HUES48 (cell line): Measurements from ENCODE around the gene CEP290.
"Not testable (repeated sequence)": the region's sequence is repeated elsewhere in the genome, so short reads cannot be mapped to it uniquely, and the experiment has no call there.

ENCODE experiments used
- H3K27ac ChIP-seq: one replicate; pipeline ENCODE4 v1.7.0; 2013; ENCODE audit warnings: low read depth, low read length, inconsistent platforms
- H3K27me3 ChIP-seq: 2 replicates; pipeline ENCODE4 v1.6.1; 2013; ENCODE audit warnings: mild to moderate bottlenecking, low read length; ENCODE audit not compliant: control insufficient read depth, insufficient read depth
- H3K36me3 ChIP-seq: 2 replicates; pipeline ENCODE4 v1.6.1; 2013; ENCODE audit warnings: low read length; ENCODE audit not compliant: control insufficient read depth, insufficient read depth
- H3K4me1 ChIP-seq: 2 replicates; pipeline ENCODE4 v1.6.1; 2013; ENCODE audit warnings: mild to moderate bottlenecking, low read length; ENCODE audit not compliant: control insufficient read depth, insufficient read depth
- H3K4me3 ChIP-seq: 2 replicates; pipeline ENCODE4 v1.5.1; 2013; ENCODE audit warnings: mild to moderate bottlenecking, low read depth, low read length
- H3K9ac ChIP-seq: 2 replicates; pipeline ENCODE4 v1.6.1; 2013; ENCODE audit warnings: mild to moderate bottlenecking, low read depth, low read length, moderate library complexity
- H3K9me3 ChIP-seq: 2 replicates; pipeline ENCODE4 v1.6.1; 2013; ENCODE audit warnings: low read length; ENCODE audit not compliant: control insufficient read depth, insufficient read depth

The CEP290 gene

DNA sequence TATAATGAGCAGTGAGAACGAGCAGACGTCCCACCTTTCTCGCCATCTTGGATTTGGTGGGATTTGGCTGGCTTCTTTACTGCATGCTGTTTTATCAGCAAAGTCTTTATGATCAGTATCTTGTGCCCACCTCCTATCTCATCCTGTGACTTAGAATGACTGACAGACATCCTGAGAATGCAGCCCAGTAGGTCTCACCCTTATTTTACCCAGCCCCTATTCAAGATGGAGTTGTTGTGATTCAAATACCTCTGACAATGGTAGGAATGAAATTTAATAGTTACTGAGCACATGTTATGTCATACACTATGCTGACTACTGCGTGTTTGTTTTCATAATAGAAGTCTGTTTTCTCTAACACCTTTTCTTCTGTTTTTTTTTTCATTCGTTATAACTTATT lies 2.1 kb upstream of the CEP290 start:
- peaks cover 42% of the 10 kb centered on the region for H3K4me1 ChIP-seq
- peaks cover 6% of the 10 kb centered on the region; the same call in 1 of the 2 replicates for H3K36me3 ChIP-seq
- peak overlapping the region; percentile 89 for H3K4me3 ChIP-seq
- H3K27ac ChIP-seq, result peak overlapping the region; percentile 73
- no peak overlapping the region for H3K9ac ChIP-seq
- no peaks in the 10 kb centered on the region for H3K9me3 ChIP-seq
- no peaks in the 10 kb centered on the region for H3K27me3 ChIP-seq

DNA sequence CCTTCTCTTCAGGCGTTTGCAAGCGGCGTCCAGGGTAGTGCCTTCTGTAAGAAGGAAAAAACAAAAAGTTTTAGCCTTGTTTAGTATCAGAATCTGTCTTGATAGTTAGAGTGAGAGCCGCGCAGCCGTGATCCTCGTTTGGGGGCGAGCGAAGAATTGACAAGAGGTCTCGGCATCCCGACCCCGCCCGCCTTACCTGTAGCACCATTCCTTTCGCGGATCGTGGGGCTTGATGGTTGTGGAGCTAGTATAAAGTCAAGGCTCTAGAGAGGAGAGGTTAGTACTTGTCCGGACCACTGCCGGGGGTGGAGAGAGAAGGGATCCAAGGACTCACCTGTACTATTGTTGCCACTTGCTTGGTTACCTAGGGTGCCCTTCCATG lies 713 bp upstream of the CEP290 start:
- Histone ChIP-seq H3K9me3 (no peaks in the 10 kb centered on the region), H3K4me3 (peak overlapping the region; percentile 89), H3K27me3 (no peaks in the 10 kb centered on the region), H3K9ac (peak overlapping the region; percentile 62), H3K36me3 (peaks cover 2% of the 10 kb centered on the region; the same call in 1 of the 2 replicates), H3K4me1 (peaks cover 42% of the 10 kb centered on the region), H3K27ac (peak overlapping the region; percentile 83)

DNA sequence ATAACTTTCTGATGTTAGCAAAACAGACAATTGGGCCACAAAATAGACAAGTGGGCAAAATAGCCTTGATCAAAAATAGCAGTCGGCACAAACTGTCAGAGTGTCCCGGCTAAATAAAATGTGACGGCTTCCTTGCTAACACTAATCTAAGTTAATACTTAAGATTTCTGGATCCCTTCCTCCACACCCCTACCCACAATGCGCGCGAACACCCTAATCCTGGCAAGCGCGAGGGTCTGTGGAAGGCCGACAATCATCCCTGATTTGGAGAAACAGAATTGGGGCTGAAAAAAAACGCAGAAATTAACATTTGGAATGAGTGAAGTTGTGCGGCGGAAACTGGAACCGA lies 489 bp downstream of the CEP290 start:
- peak overlapping the region; percentile 7; the same call in 1 of the 2 replicates for H3K9ac ChIP-seq
- no peaks in the 10 kb centered on the region for H3K27me3 ChIP-seq
- H3K36me3 ChIP-seq, result peaks cover 2% of the 10 kb centered on the region; the same call in 1 of the 2 replicates
- peaks cover 34% of the 10 kb centered on the region for H3K4me1 ChIP-seq
- H3K27ac ChIP-seq, result peak overlapping the region; percentile 28
- no peaks in the 10 kb centered on the region for H3K9me3 ChIP-seq
- H3K4me3 ChIP-seq, result peak overlapping the region; percentile 89

DNA sequence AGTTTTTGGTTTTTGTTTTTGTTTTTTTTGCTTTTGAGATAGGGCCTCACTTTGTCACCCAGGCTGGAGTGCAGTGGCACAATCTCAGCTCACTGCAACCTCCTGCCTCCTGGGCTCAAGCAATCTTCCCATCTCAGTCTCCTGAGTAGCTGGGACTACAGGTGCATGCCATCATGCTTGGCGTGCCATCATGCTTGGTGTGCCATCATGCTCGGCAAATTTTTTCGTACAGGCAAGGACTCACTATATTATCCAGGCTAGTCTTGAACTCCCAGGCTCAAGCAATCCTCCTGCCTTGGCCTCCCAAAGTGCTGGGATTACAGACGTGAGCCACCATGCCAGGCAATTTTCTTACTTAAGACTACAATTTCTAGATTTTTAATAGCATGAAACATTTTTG lies 2.2 kb downstream of the CEP290 start:
- not testable (repeated sequence) for H3K27ac ChIP-seq
- H3K4me1 ChIP-seq, result peaks cover 17% of the 10 kb centered on the region

DNA sequence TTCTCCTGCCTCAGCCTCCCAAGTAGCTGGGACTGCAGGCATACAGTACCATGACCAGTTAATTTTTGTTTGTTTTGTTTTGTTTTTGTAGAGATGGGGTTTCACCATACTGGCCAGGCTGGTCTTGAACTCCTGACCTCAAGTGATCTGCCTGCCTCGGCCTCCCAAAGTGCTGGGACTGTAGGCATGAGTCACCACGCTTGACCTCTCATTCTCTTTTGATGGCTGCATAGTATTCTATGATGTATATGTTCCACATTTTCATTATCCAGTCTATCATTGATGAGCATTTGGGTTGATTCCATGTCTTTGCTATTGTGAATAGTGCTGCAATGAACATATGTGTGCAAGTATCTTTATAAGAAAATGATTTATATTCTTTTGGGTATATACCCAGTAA lies 8.7 kb downstream of the CEP290 start:
- H3K27me3 ChIP-seq, H3K9me3 ChIP-seq, H3K4me1 ChIP-seq, H3K9ac ChIP-seq, H3K27ac ChIP-seq, H3K4me3 ChIP-seq: not testable (repeated sequence)
- peaks cover 14% of the 10 kb centered on the region for H3K36me3 ChIP-seq

More for the DNA sequence above, 2.2 kb downstream of the CEP290 start:
- H3K27me3 ChIP-seq, H3K9me3 ChIP-seq, H3K4me3 ChIP-seq, H3K36me3 ChIP-seq, H3K9ac ChIP-seq: not testable (repeated sequence)

DNA sequence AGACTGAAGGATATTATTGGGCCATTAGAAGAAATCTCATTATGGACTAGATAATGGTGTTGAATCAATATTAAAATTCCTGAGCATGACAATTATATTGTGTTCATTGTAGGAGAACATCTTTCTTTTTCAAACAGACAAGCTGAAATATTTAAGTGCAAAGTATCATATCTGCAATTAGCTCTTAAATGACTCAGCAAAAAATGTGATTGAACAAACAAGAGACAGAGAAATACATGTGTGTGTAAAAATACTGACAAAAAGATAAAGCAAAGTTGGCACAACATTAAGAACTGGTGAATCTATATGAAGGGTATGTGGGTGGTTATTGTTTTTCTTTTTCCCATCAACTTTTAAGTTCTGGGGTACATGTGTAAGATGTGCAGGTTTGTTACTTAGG lies 9.5 kb downstream of the CEP290 start:
- Histone ChIP-seq H3K36me3 (peaks cover 16% of the 10 kb centered on the region), H3K27ac (no peak overlapping the region), H3K4me3 (no peak overlapping the region), H3K9ac (no peak overlapping the region), H3K9me3 (no peaks in the 10 kb centered on the region), H3K27me3 (no peaks in the 10 kb centered on the region), H3K4me1 (no peaks in the 10 kb centered on the region)

DNA sequence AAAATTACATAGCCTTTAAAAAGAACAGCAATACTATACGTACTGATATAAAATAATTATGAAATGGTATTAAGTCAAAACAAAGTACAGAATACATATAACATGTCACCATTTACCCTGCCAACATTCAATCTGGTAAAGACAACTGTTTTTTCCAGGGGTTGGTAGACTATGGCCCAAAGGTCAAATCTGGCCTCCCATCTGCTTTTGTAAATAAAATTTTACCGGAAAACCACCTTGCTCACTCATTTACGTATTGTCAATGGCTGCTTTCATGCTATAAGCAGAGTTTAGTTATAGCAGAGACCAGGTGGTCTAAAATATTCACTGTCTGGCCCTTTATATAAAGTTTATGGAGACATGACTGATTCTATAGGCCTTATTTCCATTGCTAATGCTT lies 14.0 kb downstream of the CEP290 start:
- Histone ChIP-seq H3K27ac (no peak overlapping the region), H3K9me3 (no peaks in the 10 kb centered on the region), H3K9ac (no peak overlapping the region), H3K27me3 (no peaks in the 10 kb centered on the region), H3K36me3 (peaks cover 30% of the 10 kb centered on the region), H3K4me3 (no peak overlapping the region), H3K4me1 (no peaks in the 10 kb centered on the region)

DNA sequence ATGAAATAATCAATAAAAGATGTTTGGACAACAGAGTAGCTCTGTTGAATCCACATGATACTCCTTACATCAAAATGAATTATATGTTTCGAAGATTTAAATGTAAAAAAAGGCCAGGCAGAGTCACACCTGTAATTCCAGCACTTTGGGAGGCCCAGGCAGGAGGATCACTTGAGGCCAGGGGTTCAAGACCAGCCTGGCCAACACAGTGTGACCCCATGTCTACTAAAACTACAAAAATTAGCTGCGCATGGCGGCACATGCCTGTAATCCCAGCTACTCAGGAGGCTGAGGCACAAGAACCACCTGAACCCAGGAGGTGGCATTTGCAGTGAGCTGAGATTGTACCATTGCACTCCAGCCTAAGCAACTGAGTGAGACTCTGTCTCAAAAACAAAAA lies 14.8 kb downstream of the CEP290 start:
- Histone ChIP-seq H3K9ac (no peak overlapping the region), H3K36me3 (peaks cover 34% of the 10 kb centered on the region)

DNA sequence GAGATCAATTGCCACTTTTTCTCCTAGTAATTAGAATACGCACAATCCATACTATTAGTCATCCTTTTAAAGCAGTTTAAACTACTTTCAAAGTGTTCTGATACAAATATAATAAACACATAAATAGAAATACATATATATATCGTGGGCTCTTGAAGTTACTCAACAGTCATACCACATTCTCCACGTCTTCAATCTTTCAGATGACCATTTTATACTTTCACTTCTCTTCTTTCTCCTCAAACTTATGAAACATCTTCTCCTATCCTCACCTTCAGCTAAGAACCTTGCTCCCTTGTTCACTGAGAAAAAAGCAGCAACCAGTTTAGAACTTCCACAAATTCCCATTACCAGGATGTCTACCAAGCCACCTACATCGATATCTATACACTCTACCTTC lies 19.2 kb downstream of the CEP290 start:
- Histone ChIP-seq H3K9ac (no peak overlapping the region), H3K27ac (no peak overlapping the region), H3K4me1 (no peaks in the 10 kb centered on the region), H3K36me3 (peaks cover 31% of the 10 kb centered on the region), H3K4me3 (no peak overlapping the region), H3K9me3 (no peaks in the 10 kb centered on the region), H3K27me3 (no peaks in the 10 kb centered on the region)

More for the DNA sequence above, 14.8 kb downstream of the CEP290 start:
- Histone ChIP-seq H3K4me3 (no peak overlapping the region), H3K4me1 (no peaks in the 10 kb centered on the region), H3K9me3 (no peaks in the 10 kb centered on the region), H3K27me3 (no peaks in the 10 kb centered on the region), H3K27ac (no peak overlapping the region)

DNA sequence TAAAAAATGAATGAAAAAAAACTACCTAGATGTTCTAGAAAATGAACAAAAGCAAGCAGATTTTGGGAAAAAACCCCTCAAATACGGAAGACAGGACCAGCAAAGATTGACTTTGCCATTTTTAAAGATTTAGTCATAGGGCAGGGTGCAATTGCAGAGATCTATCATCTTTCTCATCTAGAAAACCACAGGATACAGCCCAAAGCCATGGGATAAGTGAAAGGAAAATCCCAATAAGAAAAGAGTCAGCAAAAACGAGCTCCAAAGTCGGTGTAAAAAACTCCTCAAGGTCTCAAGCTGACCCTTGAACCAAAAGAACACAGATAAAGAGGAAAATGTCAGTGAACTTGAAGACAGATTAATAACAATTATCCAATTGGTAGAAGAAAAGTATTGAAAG lies 28.0 kb downstream of the CEP290 start:
- no peaks in the 10 kb centered on the region for H3K4me1 ChIP-seq
- no peak overlapping the region for H3K27ac ChIP-seq

DNA sequence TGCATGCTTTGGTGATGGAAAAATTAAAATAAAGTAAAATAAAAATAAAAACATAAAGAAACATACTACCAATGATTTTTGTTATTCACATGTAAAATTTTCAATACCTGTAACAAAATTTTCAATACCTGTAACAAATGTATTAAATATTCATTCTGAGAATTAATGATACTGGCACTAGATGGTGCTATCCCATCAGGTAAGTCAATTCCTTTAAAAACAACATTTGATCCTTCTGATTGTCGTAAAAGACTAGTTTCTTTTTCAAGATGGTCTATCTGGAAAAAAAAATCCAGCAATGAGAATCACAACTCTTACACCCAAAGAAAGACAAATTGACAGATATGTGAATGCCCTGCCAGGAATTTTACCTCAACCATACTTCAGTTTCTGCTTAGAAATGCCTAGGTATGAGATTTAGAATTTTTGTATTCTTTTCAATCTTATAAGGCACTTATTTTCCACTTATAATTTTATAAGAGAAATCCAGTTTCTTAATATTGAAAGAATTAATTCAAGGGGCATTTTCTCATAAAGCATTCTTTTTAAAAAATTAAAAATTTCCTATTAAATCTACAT lies 30.7 kb downstream of the CEP290 start:
- Histone ChIP-seq H3K36me3 (peaks cover 53% of the 10 kb centered on the region), H3K9ac (no peak overlapping the region), H3K4me1 (no peaks in the 10 kb centered on the region), H3K4me3 (no peak overlapping the region), H3K9me3 (no peaks in the 10 kb centered on the region), H3K27ac (no peak overlapping the region), H3K27me3 (no peaks in the 10 kb centered on the region)

More for the DNA sequence above, 28.0 kb downstream of the CEP290 start:
- Histone ChIP-seq H3K9ac (no peak overlapping the region), H3K36me3 (peaks cover 51% of the 10 kb centered on the region), H3K9me3 (no peaks in the 10 kb centered on the region), H3K4me3 (no peak overlapping the region), H3K27me3 (no peaks in the 10 kb centered on the region)

DNA sequence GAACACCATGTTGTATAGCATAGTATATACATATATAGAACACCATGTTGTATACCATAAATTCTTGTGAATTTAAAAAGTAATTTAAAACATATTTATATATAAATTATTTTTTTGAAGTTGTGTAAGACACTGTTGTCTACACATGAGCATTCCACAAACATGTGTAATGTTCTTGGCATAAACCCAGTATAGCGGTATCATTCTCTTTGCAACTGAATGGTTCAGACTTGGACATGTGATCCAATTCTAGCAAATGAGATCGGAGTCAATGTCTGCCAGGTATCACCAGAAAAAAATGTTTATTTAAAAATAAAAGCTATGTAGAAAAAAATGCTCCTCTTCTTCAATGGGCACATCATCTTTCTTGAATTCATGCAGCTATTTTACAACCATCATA lies 33.9 kb downstream of the CEP290 start:
- no peaks in the 10 kb centered on the region for H3K9me3 ChIP-seq
- H3K4me1 ChIP-seq, result no peaks in the 10 kb centered on the region
- no peak overlapping the region for H3K27ac ChIP-seq
- H3K9ac ChIP-seq, result no peak overlapping the region
- no peaks in the 10 kb centered on the region for H3K27me3 ChIP-seq
- H3K36me3 ChIP-seq, result peaks cover 35% of the 10 kb centered on the region
- no peak overlapping the region for H3K4me3 ChIP-seq
